Sigmoid colon (tissue), 7 donors: ENCODE results near the gene C8A. TPM values are rescaled to one million over a fixed set of nuclear protein-coding genes. Genes with fewer than 3 reads are reported as not detected.

Experiments
- DNase-seq: peaks from one replicate; pipeline ENCODE4 v3.0.0-alpha.2; 2019
- H3K27ac ChIP-seq, 4 donors: fragments of 200-600 bp; sonication (generic); one replicate each; pipeline ENCODE4 v1.5.1; 2016 to 2019; ENCODE audit warnings: mild to moderate bottlenecking in 1 of 4
- H3K27me3 ChIP-seq, 3 donors: fragments of 200-600 bp; sonication (generic); one replicate each; pipeline ENCODE4 v1.5.1; 2019; ENCODE audit warnings: mild to moderate bottlenecking in 1 of 3
- H3K36me3 ChIP-seq, 4 donors: fragments of 200-600 bp; sonication (generic); one replicate each; pipeline ENCODE4 v1.5.1; 2016 to 2019
- H3K4me1 ChIP-seq, 4 donors: fragments of 200-600 bp; sonication (generic); one replicate each; pipeline ENCODE4 v1.5.1; 2017 to 2019
- H3K4me3 ChIP-seq, 4 donors: fragments of 200-600 bp; sonication (generic); one replicate each; pipeline ENCODE4 v1.5.1; 2017 to 2019; ENCODE audit warnings: mild to moderate bottlenecking in 2 of 4, moderate library complexity in 1 of 4
- H3K9me3 ChIP-seq, 4 donors: fragments of 200-600 bp in 3 of 4; sonication (generic) in 3 of 4; one replicate each; pipeline versions ENCODE4 v1.5.1 to v1.6.1; 2013 to 2019
- CTCF ChIP-seq, 4 experiments: fragments of 450-650 bp in 3 of 4; fragments of 200-600 bp in 1 of 4; IDR thresholded peaks; one replicate each; pipeline ENCODE4 v1.5.1; 2016 to 2019; ENCODE audit warnings: antibody characterized with exemption in 4 of 4, mild to moderate bottlenecking in 3 of 4, moderate library complexity in 2 of 4
- EP300 ChIP-seq, 4 donors: sonication (generic); formaldehyde crosslinking; IDR thresholded peaks; one replicate each; pipeline ENCODE4 v1.6.1; 2017; ENCODE audit warnings: antibody characterized with exemption in 4 of 4
- POLR2A ChIP-seq, 2 donors: fragments of 450-650 bp; IDR thresholded peaks; one replicate each; pipeline ENCODE4 v1.6.1; 2016; ENCODE audit warnings: antibody characterized with exemption in 2 of 2, mild to moderate bottlenecking in 2 of 2, moderate library complexity in 2 of 2
- POLR2AphosphoS5 ChIP-seq, 4 donors: sonication (generic); formaldehyde crosslinking; IDR thresholded peaks; one replicate each; pipeline ENCODE4 v1.6.1; 2017; ENCODE audit warnings: antibody characterized with exemption in 4 of 4
- WGBS, 2 donors: extraction: QIAGEN DNeasy Blood & Tissue Kit; methylation state at CpG; one replicate each; pipeline ENCODE4 v1.1.7; 2013; 5-methylcytosine and 5-hydroxymethylcytosine counted together
- intact Hi-C: fragments of 100-400 bp; cut with DNase I; formaldehyde crosslinking; loops from one replicate; pipeline ENCODE4 v1.15.1; 2023
- polyA plus RNA-seq, 3 donors: library from polyadenylated mRNA; stranded (reverse); fragments of 200-250 nt; gene quantifications; one replicate each; pipeline ENCODE4 v1.2.3, GENCODE V29; 2013
- total RNA-seq, 4 donors: library from RNA; depleted of rRNA; stranded (reverse); fragments of >200 nt; gene quantifications; one replicate each; pipeline ENCODE4 v1.1.0, GENCODE V29; 2016
- donor health status: healthy with polysubstance abuse.
- donor health status: Bipolar disorder and iron deficiency.
- donor health status: healthy.

The C8A gene
- total and polyA plus RNA-seq, 7 donors = not detected

- Histone ChIP-seq H3K4me3 (no peak overlapping the region), H3K27me3 (no peaks in the 10 kb centered on the region), H3K9me3 (no peaks in the 10 kb centered on the region), H3K27ac (no peak overlapping the region), H3K4me1 (no peaks in the 10 kb centered on the region), H3K36me3 (no peaks in the 10 kb centered on the region)
- intact Hi-C loops = no loop called here
- DNase-seq = no peak
- TF ChIP-seq POLR2A (IDR thresholded peaks at IDR 0.05) (no peak), CTCF (IDR thresholded peaks at IDR 0.05) (no peak), POLR2AphosphoS5 (IDR thresholded peaks at IDR 0.05) (no peak), EP300 (IDR thresholded peaks at IDR 0.05) (no peak)
- WGBS, 2 donors = 84 to 90% methylated on average over 2 of the region's 2 CpGs
Observed at GRCh38 chr1:56850411-56850810, 4.2 kb upstream of the C8A start.

GRCh38 chr1:56850922-56851321, 3.7 kb upstream of the C8A start:
- WGBS, 2 donors = 75 to 82% methylated on average over 5 of the region's 5 CpGs
- DNase-seq = no peak
- Histone ChIP-seq H3K4me3 (no peak overlapping the region), H3K27ac (no peak overlapping the region), H3K36me3 (no peaks in the 10 kb centered on the region), H3K27me3 (no peaks in the 10 kb centered on the region), H3K4me1 (no peaks in the 10 kb centered on the region), H3K9me3 (no peaks in the 10 kb centered on the region)
- intact Hi-C loops = no loop called here
- TF ChIP-seq POLR2A (IDR thresholded peaks at IDR 0.05) (no peak), EP300 (IDR thresholded peaks at IDR 0.05) (no peak), POLR2AphosphoS5 (IDR thresholded peaks at IDR 0.05) (no peak), CTCF (IDR thresholded peaks at IDR 0.05) (no peak)

GRCh38 chr1:56852476-56852875, 2.1 kb upstream of the C8A start:
- Histone ChIP-seq H3K4me1 (no peaks in the 10 kb centered on the region), H3K4me3 (no peak overlapping the region), H3K9me3 (no peaks in the 10 kb centered on the region), H3K27ac (no peak overlapping the region), H3K27me3 (no peaks in the 10 kb centered on the region), H3K36me3 (no peaks in the 10 kb centered on the region)
- WGBS, 2 donors = 39 to 86% methylated on average over 1 of the region's 1 CpG
- intact Hi-C loops = no loop called here
- TF ChIP-seq POLR2A (IDR thresholded peaks at IDR 0.05) (no peak), CTCF (IDR thresholded peaks at IDR 0.05) (no peak), POLR2AphosphoS5 (IDR thresholded peaks at IDR 0.05) (no peak), EP300 (IDR thresholded peaks at IDR 0.05) (no peak)
- no peak for DNase-seq

- Histone ChIP-seq H3K36me3 (no peaks in the 10 kb centered on the region), H3K9me3 (no peaks in the 10 kb centered on the region), H3K27ac (no peak overlapping the region), H3K4me3 (no peak overlapping the region), H3K27me3 (no peaks in the 10 kb centered on the region), H3K4me1 (no peaks in the 10 kb centered on the region)
- intact Hi-C loops = no loop called here
- DNase-seq = no peak
- WGBS, 2 donors = 72 to 81% methylated on average over 1 of the region's 1 CpG
- TF ChIP-seq POLR2A (IDR thresholded peaks at IDR 0.05) (no peak), CTCF (IDR thresholded peaks at IDR 0.05) (no peak), EP300 (IDR thresholded peaks at IDR 0.05) (no peak), POLR2AphosphoS5 (IDR thresholded peaks at IDR 0.05) (no peak)
Observed at GRCh38 chr1:56855190-56855589, 593 bp downstream of the C8A start.

GRCh38 chr1:56856186-56856585, 1.6 kb downstream of the C8A start:
- H3K27ac ChIP-seq = no peak overlapping the region
- intact Hi-C loops = no loop called here
- H3K36me3 ChIP-seq = no peaks in the 10 kb centered on the region
- H3K4me1 ChIP-seq = no peaks in the 10 kb centered on the region
- H3K4me3 ChIP-seq = no peak overlapping the region
- TF ChIP-seq EP300 (IDR thresholded peaks at IDR 0.05) = no peak
- TF ChIP-seq CTCF (IDR thresholded peaks at IDR 0.05) = no peak
- no peak for TF ChIP-seq POLR2A (IDR thresholded peaks at IDR 0.05)
- no peak for TF ChIP-seq POLR2AphosphoS5 (IDR thresholded peaks at IDR 0.05)
- no peak for DNase-seq
- no peaks in the 10 kb centered on the region for H3K27me3 ChIP-seq
- H3K9me3 ChIP-seq = no peaks in the 10 kb centered on the region
